Ishikawa (cell line): ENCODE data around the gene ZDHHC8.

Experiments used
- CEBPB ChIP-seq: IDR thresholded peaks from 2 replicates; pipeline ENCODE4 v1.6.1; 2012
- CREB1 ChIP-seq: IDR thresholded peaks from 2 replicates; pipeline ENCODE4 v1.6.1; 2012; ENCODE audit warnings: low read depth
- EGR1 ChIP-seq: IDR thresholded peaks from 2 replicates; pipeline ENCODE4 v1.6.1; 2012
- EP300 ChIP-seq: IDR thresholded peaks from 2 replicates; pipeline ENCODE4 v1.6.1; 2012; ENCODE audit warnings: borderline replicate concordance
- FOXM1 ChIP-seq: IDR thresholded peaks from 2 replicates; pipeline ENCODE4 v1.6.1; 2012; ENCODE audit warnings: low read depth, borderline replicate concordance
- MAX ChIP-seq: IDR thresholded peaks from 2 replicates; pipeline ENCODE4 v1.6.1; 2012
- NFIC ChIP-seq: IDR thresholded peaks from 2 replicates; pipeline ENCODE4 v1.6.1; 2012
- RAD21 ChIP-seq: IDR thresholded peaks from 2 replicates; pipeline ENCODE4 v1.6.1; 2012; ENCODE audit warnings: low read depth
- REST ChIP-seq: IDR thresholded peaks from 2 replicates; pipeline ENCODE4 v1.6.1; 2012; ENCODE audit warnings: low read depth, mild to moderate bottlenecking
- TAF1 ChIP-seq: IDR thresholded peaks from 2 replicates; pipeline ENCODE4 v1.6.1; 2012; ENCODE audit warnings: low read depth, mild to moderate bottlenecking
- TEAD4 ChIP-seq: IDR thresholded peaks from 2 replicates; pipeline ENCODE4 v1.6.1; 2012
- YY1 ChIP-seq: IDR thresholded peaks from 2 replicates; pipeline ENCODE4 v1.6.1; 2012; ENCODE audit warnings: low read depth
- ZBTB7A ChIP-seq: IDR thresholded peaks from 2 replicates; pipeline ENCODE4 v1.6.1; 2012; ENCODE audit warnings: low read depth

GRCh38 chr22:20095521-20095920, 36.1 kb upstream of the ZDHHC8 start:
- no peak for TF ChIP-seq TAF1
- no peak for TF ChIP-seq MAX
- TF ChIP-seq FOXM1, result no peak
- no peak for TF ChIP-seq REST
- TF ChIP-seq CEBPB, result no peak
- TF ChIP-seq YY1, result no peak
- TF ChIP-seq NFIC, result no peak
- no peak for TF ChIP-seq EGR1
- TF ChIP-seq EP300, result no peak
- no peak for TF ChIP-seq ZBTB7A
- no peak for TF ChIP-seq CREB1
- TF ChIP-seq RAD21, result no peak
- TF ChIP-seq TEAD4, result no peak
